K562 (cell line): ENCODE results near the gene RPS19BP1. TPM values are rescaled to one million over a fixed set of nuclear protein-coding genes. Genes with fewer than 3 reads are reported as not detected.

Experiments
- BHLHE40 ChIP-seq: IDR thresholded peaks from 2 replicates; pipeline ENCODE4 v1.6.1; 2011; ENCODE audit warnings: low read length, improper control_type of control experiment
- BRF1 ChIP-seq: IDR thresholded peaks from 3 replicates; pipeline ENCODE4 v1.6.1; 2011; ENCODE audit warnings: borderline replicate concordance, mild to moderate bottlenecking; ENCODE audit not compliant: insufficient read length; ENCODE audit errors: extremely low read depth
- CCNT2 ChIP-seq: IDR thresholded peaks from 2 replicates; pipeline ENCODE4 v1.6.1; 2011; ENCODE audit warnings: borderline replicate concordance, low read depth, mild to moderate bottlenecking, moderate library complexity, mixed read lengths, low read length; ENCODE audit not compliant: insufficient read length; ENCODE audit errors: extremely low read depth
- CTBP1 ChIP-seq: fragments of 450-650 bp; IDR thresholded peaks from 2 replicates; pipeline ENCODE4 v1.6.1; 2016; ENCODE audit warnings: borderline replicate concordance
- DIDO1 ChIP-seq: fragments of 450-650 bp; IDR thresholded peaks from 2 replicates; pipeline ENCODE4 v1.6.1; 2016; ENCODE audit warnings: low read depth, missing biosample characterization, missing genetic modification characterization
- FOXK1 ChIP-seq: sonication (generic); formaldehyde crosslinking; IDR thresholded peaks from 2 replicates; pipeline ENCODE4 v1.8.0; 2022; ENCODE audit warnings: missing genetic modification reagents, mild to moderate bottlenecking, borderline replicate concordance
- HNRNPUL1 ChIP-seq: fragments of 200-400 bp; formaldehyde crosslinking; IDR thresholded peaks from 2 replicates; pipeline ENCODE4 v1.6.1; 2017; ENCODE audit warnings: low read length
- MCM5 ChIP-seq: fragments of 450-650 bp; IDR thresholded peaks from 2 replicates; pipeline ENCODE4 v1.6.1; 2016; ENCODE audit warnings: low read depth
- MEIS2 ChIP-seq: fragments of 450-650 bp; IDR thresholded peaks from 2 replicates; pipeline ENCODE4 v1.6.1; 2014; ENCODE audit warnings: mild to moderate bottlenecking; ENCODE audit not compliant: partially characterized antibody
- MXI1 ChIP-seq: IDR thresholded peaks from 2 replicates; pipeline ENCODE4 v1.6.1; 2011; ENCODE audit warnings: low read depth, mild to moderate bottlenecking, improper control_type of control experiment, low read length
- NR2F6 ChIP-seq: fragments of 450-650 bp; formaldehyde crosslinking; IDR thresholded peaks from 2 replicates; pipeline ENCODE4 v1.4.0; 2020; ENCODE audit warnings: mild to moderate bottlenecking
- POLR2AphosphoS2 ChIP-seq: IDR thresholded peaks from 2 replicates; pipeline ENCODE4 v1.6.1; 2012; ENCODE audit warnings: low read length, improper control_type of control experiment
- PRMT5 ChIP-seq: sonication (generic); formaldehyde crosslinking; IDR thresholded peaks from 2 replicates; pipeline ENCODE4 v1.5.0; 2020; ENCODE audit warnings: missing genetic modification reagents
- RBM25 ChIP-seq: fragments of 200-400 bp; formaldehyde crosslinking; IDR thresholded peaks from 2 replicates; pipeline ENCODE4 v1.6.1; 2018; ENCODE audit warnings: low read length, low read depth, moderate library complexity; ENCODE audit not compliant: severe bottlenecking
- SAFB2 ChIP-seq: fragments of 200-400 bp; formaldehyde crosslinking; IDR thresholded peaks from 2 replicates; pipeline ENCODE4 v1.6.1; 2018; ENCODE audit warnings: borderline replicate concordance, low read length, low read depth, moderate library complexity; ENCODE audit not compliant: severe bottlenecking
- SRSF1 ChIP-seq: fragments of 200-400 bp; formaldehyde crosslinking; IDR thresholded peaks from 2 replicates; pipeline ENCODE4 v1.6.1; 2017; ENCODE audit warnings: mild to moderate bottlenecking, low read depth, low read length, moderate library complexity
- ZNF239 ChIP-seq: fragments of 250-450 bp; sonication (Bioruptor Pico); IDR thresholded peaks from 2 replicates; pipeline ENCODE4 v1.4.0; 2020; ENCODE audit warnings: mild to moderate bottlenecking
- ZNF699 ChIP-seq: fragments of 250-450 bp; sonication (Bioruptor Pico); IDR thresholded peaks from 2 replicates; pipeline ENCODE4 v1.8.0; 2021; ENCODE audit warnings: mild to moderate bottlenecking, moderate library complexity; ENCODE audit not compliant: insufficient replicate concordance
- polyA plus RNA-seq, 8 experiments: library from polyadenylated mRNA; depleted of rRNA in 4 of 8; stranded (reverse) in 5 of 8; unstranded in 3 of 8; fragments of >200 nt; fragmentation: Nextera tagmentation in 2 of 8; fragmentation: Illumina TruSeq in 1 of 8; extraction: Ambion mirVana in 2 of 8; extraction: Trizol in 1 of 8; gene quantifications; 2 replicates each; pipeline versions ENCODE4 v1.2.1 to v1.2.3, GENCODE V29; 2011 to 2014; ENCODE audit warnings: inconsistent platforms in 1 of 8, missing spikeins in 1 of 8
- total RNA-seq, 7 experiments: library from RNA; depleted of rRNA in 6 of 7; stranded (reverse); fragments of >200 nt in 6 of 7; fragmentation: Illumina TruSeq in 2 of 7; extraction: Trizol in 2 of 7; gene quantifications; 2 replicates each; pipeline versions ENCODE4 v1.2.1 to v1.2.3, GENCODE V29; 2011 to 2021; ENCODE audit warnings: low replicate concordance in 1 of 7
- TF ChIP-seq, protein P1 (sequence below): fragments of 450-650 bp; conservative IDR thresholded peaks from 2 replicates; pipeline ENCODE4 v1.6.1; 2016; ENCODE audit warnings: missing genetic modification characterization, low read depth, mild to moderate bottlenecking, missing compliant biosample characterization, moderate library complexity
- TF ChIP-seq, protein P2 (sequence below): fragments of 450-650 bp; formaldehyde crosslinking; IDR thresholded peaks from 2 replicates; pipeline ENCODE4 v1.4.0; 2020; ENCODE audit warnings: mild to moderate bottlenecking, moderate library complexity
- TF ChIP-seq, protein P3 (sequence below), 2 experiments: fragments of 450-650 bp; IDR thresholded peaks; 2 replicates each; pipeline ENCODE4 v1.6.1; 2016
- TF ChIP-seq, protein P4 (sequence below): sonication (generic); formaldehyde crosslinking; IDR thresholded peaks from 2 replicates; pipeline ENCODE4 v1.9.0; 2022; ENCODE audit warnings: mild to moderate bottlenecking, missing genetic modification reagents

Gene RPS19BP1
- total and polyA plus RNA-seq, 9 of the 15 experiments (the other 6 are each of a cell fraction or from before 2014, with no cell fraction given) = 3.0 to 223 (median 84.3) TPM

DNA sequence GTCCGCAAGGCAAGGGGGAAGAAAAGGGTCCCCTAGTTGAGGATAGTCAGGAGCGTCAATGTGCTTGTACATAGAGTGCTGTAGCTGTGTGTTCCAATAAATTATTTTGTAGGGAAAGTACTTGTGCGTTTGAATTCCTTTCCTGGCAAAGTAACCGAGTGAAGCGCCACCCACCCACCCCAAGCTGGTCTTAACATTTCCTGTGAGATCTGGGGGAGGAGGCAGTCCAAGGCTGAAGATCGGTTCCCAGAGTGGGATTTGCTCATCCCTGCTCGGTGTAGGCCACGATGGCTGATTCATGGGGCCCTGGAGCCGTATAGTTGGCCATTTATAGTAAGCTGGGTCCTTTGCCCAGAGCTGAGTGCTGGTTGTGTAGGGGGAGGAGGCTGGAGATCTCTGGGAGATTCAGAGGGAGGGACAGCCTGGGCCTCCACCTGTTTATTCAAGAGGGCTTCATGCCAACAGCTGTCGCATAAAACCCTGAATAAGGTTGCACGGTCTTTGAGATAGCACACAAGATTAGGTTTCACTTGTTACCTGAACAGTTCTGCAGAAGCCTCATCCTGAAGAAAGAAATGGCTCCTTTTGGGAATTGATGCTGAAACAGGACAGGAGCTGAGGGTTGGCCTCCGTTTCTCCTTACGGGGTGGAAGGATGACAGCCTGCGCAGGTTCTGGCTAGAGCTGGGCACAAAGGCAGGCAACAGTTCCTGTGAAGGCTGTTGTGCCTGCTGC lies 9.8 kb downstream of the RPS19BP1 start (continued):
- TF ChIP-seq ZNF699 (CRISPR knock-in tag) (no peak), NR2F6 (CRISPR knock-in tag) (peak; percentile 76; the same call in 1 of the 2 replicates), SAFB2 (no peak), BRF1 (no peak), SRSF1 (no peak), ZNF239 (CRISPR knock-in tag) (no peak), DIDO1 (tag) (no peak), CCNT2 (no peak), POLR2AphosphoS2 (peak; percentile 97), BHLHE40 (no peak), PRMT5 (CRISPR knock-in tag) (no peak), MCM5 (no peak), RBM25 (no peak), MXI1 (no peak), CTBP1 (0 out of 2 replicates have a peak, but pooled peaks have one; percentile 8), MEIS2 (no peak), HNRNPUL1 (0 out of 2 replicates have a peak, but pooled peaks have one; percentile 66), FOXK1 (CRISPR knock-in tag) (peak; percentile 72)
- TF ChIP-seq, protein P1, sequence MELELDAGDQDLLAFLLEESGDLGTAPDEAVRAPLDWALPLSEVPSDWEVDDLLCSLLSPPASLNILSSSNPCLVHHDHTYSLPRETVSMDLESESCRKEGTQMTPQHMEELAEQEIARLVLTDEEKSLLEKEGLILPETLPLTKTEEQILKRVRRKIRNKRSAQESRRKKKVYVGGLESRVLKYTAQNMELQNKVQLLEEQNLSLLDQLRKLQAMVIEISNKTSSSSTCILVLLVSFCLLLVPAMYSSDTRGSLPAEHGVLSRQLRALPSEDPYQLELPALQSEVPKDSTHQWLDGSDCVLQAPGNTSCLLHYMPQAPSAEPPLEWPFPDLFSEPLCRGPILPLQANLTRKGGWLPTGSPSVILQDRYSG (tag) = no peak
- TF ChIP-seq, protein P2, sequence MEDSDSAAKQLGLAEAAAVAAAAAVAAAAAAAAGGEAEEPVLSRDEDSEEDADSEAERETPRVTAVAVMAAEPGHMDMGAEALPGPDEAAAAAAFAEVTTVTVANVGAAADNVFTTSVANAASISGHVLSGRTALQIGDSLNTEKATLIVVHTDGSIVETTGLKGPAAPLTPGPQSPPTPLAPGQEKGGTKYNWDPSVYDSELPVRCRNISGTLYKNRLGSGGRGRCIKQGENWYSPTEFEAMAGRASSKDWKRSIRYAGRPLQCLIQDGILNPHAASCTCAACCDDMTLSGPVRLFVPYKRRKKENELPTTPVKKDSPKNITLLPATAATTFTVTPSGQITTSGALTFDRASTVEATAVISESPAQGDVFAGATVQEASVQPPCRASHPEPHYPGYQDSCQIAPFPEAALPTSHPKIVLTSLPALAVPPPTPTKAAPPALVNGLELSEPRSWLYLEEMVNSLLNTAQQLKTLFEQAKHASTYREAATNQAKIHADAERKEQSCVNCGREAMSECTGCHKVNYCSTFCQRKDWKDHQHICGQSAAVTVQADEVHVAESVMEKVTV (CRISPR knock-in tag) = 0 out of 2 replicates have a peak, but pooled peaks have one; percentile 32
- TF ChIP-seq, protein P3, sequence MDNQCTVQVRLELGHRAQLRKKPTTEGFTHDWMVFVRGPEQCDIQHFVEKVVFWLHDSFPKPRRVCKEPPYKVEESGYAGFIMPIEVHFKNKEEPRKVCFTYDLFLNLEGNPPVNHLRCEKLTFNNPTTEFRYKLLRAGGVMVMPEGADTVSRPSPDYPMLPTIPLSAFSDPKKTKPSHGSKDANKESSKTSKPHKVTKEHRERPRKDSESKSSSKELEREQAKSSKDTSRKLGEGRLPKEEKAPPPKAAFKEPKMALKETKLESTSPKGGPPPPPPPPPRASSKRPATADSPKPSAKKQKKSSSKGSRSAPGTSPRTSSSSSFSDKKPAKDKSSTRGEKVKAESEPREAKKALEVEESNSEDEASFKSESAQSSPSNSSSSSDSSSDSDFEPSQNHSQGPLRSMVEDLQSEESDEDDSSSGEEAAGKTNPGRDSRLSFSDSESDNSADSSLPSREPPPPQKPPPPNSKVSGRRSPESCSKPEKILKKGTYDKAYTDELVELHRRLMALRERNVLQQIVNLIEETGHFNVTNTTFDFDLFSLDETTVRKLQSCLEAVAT (IDR thresholded peaks at IDR 0.05) = peak in 1 of 2 experiments; percentile 23; a peak in 2 of 4 replicates
- TF ChIP-seq, protein P4, sequence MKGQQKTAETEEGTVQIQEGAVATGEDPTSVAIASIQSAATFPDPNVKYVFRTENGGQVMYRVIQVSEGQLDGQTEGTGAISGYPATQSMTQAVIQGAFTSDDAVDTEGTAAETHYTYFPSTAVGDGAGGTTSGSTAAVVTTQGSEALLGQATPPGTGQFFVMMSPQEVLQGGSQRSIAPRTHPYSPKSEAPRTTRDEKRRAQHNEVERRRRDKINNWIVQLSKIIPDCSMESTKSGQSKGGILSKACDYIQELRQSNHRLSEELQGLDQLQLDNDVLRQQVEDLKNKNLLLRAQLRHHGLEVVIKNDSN (CRISPR knock-in tag) = no peak
